K562 (cell line): Measurements from ENCODE around the gene NDRG4. TPM values are rescaled to one million over a fixed set of nuclear protein-coding genes. Genes with fewer than 3 reads are reported as not detected.

Experiments
- AFF4 ChIP-seq: sonication (generic); formaldehyde crosslinking; IDR thresholded peaks from 2 replicates; pipeline ENCODE4 v1.8.0; 2023; ENCODE audit warnings: mild to moderate bottlenecking, missing genetic modification reagents
- CUX1 ChIP-seq: fragments of 200-800 bp; sonication (Bioruptor generic); IDR thresholded peaks from 2 replicates; pipeline ENCODE4 v1.6.1; 2016; ENCODE audit warnings: missing genetic modification characterization, missing compliant biosample characterization
- ETS1 ChIP-seq: conservative IDR thresholded peaks from 2 replicates; pipeline ENCODE4 v1.6.1; 2011; ENCODE audit warnings: low read depth, mild to moderate bottlenecking, low read length; ENCODE audit not compliant: control insufficient read depth
- NR2C2 ChIP-seq, 2 experiments: fragments of 200-800 bp in 1 of 2; sonication (Bioruptor generic) in 1 of 2; sonication (generic) in 1 of 2; formaldehyde crosslinking in 1 of 2; IDR thresholded peaks; 2 replicates each; pipeline versions ENCODE4 v1.6.1 to v1.8.0; 2016 to 2022; ENCODE audit warnings: mild to moderate bottlenecking in 1 of 2, missing compliant biosample characterization in 1 of 2, missing genetic modification characterization in 1 of 2, missing genetic modification reagents in 1 of 2
- PRMT5 ChIP-seq: sonication (generic); formaldehyde crosslinking; IDR thresholded peaks from 2 replicates; pipeline ENCODE4 v1.5.0; 2020; ENCODE audit warnings: missing genetic modification reagents
- SMC3 ChIP-seq: conservative IDR thresholded peaks from 2 replicates; pipeline ENCODE4 v1.6.1; 2011; ENCODE audit warnings: low read depth, low read length, improper control_type of control experiment; ENCODE audit not compliant: insufficient read depth
- STAG1 ChIP-seq: sonication (generic); formaldehyde crosslinking; IDR thresholded peaks from 2 replicates; pipeline ENCODE4 v1.5.0; 2020; ENCODE audit warnings: missing genetic modification reagents, borderline replicate concordance
- ZBTB2 ChIP-seq: fragments of 450-650 bp; IDR thresholded peaks from 2 replicates; pipeline ENCODE4 v1.6.1; 2016; ENCODE audit warnings: antibody characterized with exemption
- ZNF121 ChIP-seq: sonication (generic); formaldehyde crosslinking; conservative IDR thresholded peaks from 2 replicates; pipeline ENCODE4 v1.8.0; 2022; ENCODE audit warnings: missing genetic modification reagents
- polyA plus RNA-seq, 8 experiments: library from polyadenylated mRNA; depleted of rRNA in 4 of 8; stranded (reverse) in 5 of 8; unstranded in 3 of 8; fragments of >200 nt; fragmentation: Nextera tagmentation in 2 of 8; fragmentation: Illumina TruSeq in 1 of 8; extraction: Ambion mirVana in 2 of 8; extraction: Trizol in 1 of 8; gene quantifications; 2 replicates each; pipeline versions ENCODE4 v1.2.1 to v1.2.3, GENCODE V29; 2011 to 2014; ENCODE audit warnings: inconsistent platforms in 1 of 8, missing spikeins in 1 of 8
- total RNA-seq, 7 experiments: library from RNA; depleted of rRNA in 6 of 7; stranded (reverse); fragments of >200 nt in 6 of 7; fragmentation: Illumina TruSeq in 2 of 7; extraction: Trizol in 2 of 7; gene quantifications; 2 replicates each; pipeline versions ENCODE4 v1.2.1 to v1.2.3, GENCODE V29; 2011 to 2021; ENCODE audit warnings: low replicate concordance in 1 of 7
- TF ChIP-seq, protein P1 (sequence below): fragments of 450-650 bp; IDR thresholded peaks from 2 replicates; pipeline ENCODE4 v1.6.1; 2017; ENCODE audit warnings: antibody characterized with exemption
- TF ChIP-seq, protein P2 (sequence below), 2 experiments: fragments of 250-450 bp in 1 of 2; fragments of 450-650 bp in 1 of 2; sonication (Bioruptor Pico) in 1 of 2; IDR thresholded peaks; 2 replicates each; pipeline versions ENCODE4 v1.6.1 to v1.8.0; 2016 to 2021; ENCODE audit warnings: mild to moderate bottlenecking in 2 of 2, moderate library complexity in 2 of 2, missing compliant biosample characterization in 1 of 2, missing genetic modification characterization in 1 of 2

Gene NDRG4
- total and polyA plus RNA-seq, 9 of the 15 experiments (the other 6 are each of a cell fraction or from before 2014, with no cell fraction given): 0.06 to 0.95 (median 0.28) TPM

DNA sequence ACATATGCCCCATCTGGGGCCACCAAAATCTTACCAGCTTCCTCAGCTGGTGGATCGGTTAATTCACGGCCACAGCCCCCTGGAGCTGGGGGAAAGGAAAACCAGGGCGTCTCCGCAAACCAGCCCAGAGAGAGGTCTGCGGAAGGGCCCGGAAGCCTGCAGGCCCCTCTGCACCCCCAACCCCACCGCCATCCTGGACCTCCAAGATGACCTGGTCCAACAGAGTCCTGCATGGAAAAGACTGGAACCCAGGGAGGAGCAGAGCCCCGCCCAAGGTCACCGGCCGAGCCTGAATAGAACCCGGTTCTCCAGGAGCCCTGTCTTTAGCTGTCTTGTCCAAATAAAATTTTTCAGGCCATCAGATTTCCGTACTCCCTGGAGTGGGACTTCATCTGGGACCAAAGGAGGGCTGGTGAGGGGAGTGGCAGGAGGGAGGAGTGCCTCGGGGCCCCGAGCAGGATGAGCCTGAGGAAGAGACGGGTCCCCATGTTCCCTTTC, 37.4 kb upstream of the NDRG4 start (continued):
- TF ChIP-seq CUX1: no peak
- no peak for TF ChIP-seq SMC3
- TF ChIP-seq ZNF121 (CRISPR knock-in tag): no peak
- no peak for TF ChIP-seq PRMT5 (CRISPR knock-in tag)
- TF ChIP-seq, protein P1, sequence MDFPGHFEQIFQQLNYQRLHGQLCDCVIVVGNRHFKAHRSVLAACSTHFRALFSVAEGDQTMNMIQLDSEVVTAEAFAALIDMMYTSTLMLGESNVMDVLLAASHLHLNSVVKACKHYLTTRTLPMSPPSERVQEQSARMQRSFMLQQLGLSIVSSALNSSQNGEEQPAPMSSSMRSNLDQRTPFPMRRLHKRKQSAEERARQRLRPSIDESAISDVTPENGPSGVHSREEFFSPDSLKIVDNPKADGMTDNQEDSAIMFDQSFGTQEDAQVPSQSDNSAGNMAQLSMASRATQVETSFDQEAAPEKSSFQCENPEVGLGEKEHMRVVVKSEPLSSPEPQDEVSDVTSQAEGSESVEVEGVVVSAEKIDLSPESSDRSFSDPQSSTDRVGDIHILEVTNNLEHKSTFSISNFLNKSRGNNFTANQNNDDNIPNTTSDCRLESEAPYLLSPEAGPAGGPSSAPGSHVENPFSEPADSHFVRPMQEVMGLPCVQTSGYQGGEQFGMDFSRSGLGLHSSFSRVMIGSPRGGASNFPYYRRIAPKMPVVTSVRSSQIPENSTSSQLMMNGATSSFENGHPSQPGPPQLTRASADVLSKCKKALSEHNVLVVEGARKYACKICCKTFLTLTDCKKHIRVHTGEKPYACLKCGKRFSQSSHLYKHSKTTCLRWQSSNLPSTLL: no peak
- TF ChIP-seq STAG1: no peak
- no peak for TF ChIP-seq AFF4 (CRISPR knock-in tag)
- TF ChIP-seq ETS1: no peak
- TF ChIP-seq, protein P2, sequence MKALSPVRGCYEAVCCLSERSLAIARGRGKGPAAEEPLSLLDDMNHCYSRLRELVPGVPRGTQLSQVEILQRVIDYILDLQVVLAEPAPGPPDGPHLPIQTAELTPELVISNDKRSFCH (CRISPR knock-in tag; IDR thresholded peaks at IDR 0.05): no peak
- TF ChIP-seq, protein P2 (tag; IDR thresholded peaks at IDR 0.05): no peak
- no peak for TF ChIP-seq NR2C2 (CRISPR knock-in tag; IDR thresholded peaks at IDR 0.05)
- TF ChIP-seq NR2C2 (tag; IDR thresholded peaks at IDR 0.05): no peak
- TF ChIP-seq ZBTB2: no peak
